ENCODE results near the gene PLAAT5. TPM values are rescaled to one million over a fixed set of nuclear protein-coding genes. Genes with fewer than 3 reads are reported as not detected.

PLAAT5 gene
- total RNA-seq, 1 donor from 2014 or later, result 3.6 TPM

- H3K4me3 ChIP-seq, result no peak overlapping the region
- DNase-seq (no peak), ATAC-seq (no peak)
- no peak overlapping the region for H3K27ac ChIP-seq
- intact Hi-C loops (cut with DNase I), result loop anchor here (10.0 kb wide), 1 partner anchor 246 kb away; no protein-coding TSS in a partner anchor
- TF ChIP-seq CTCF (IDR thresholded peaks at IDR 0.05), result no peak
- no peaks in the 10 kb centered on the region for H3K36me3 ChIP-seq
- peaks cover 11% of the 10 kb centered on the region for H3K4me1 ChIP-seq
- H3K9me3 ChIP-seq, result no peaks in the 10 kb centered on the region
- no peaks in the 10 kb centered on the region for H3K27me3 ChIP-seq
Measured at GRCh38 chr11:63488789-63489188, 2.2 kb downstream of the PLAAT5 start.

GRCh38 chr11:63485777-63486176 lies 5.2 kb downstream of the PLAAT5 start:
- Histone ChIP-seq H3K36me3 (no peaks in the 10 kb centered on the region), H3K9me3 (no peaks in the 10 kb centered on the region), H3K27ac (no peak overlapping the region), H3K4me1 (no peaks in the 10 kb centered on the region), H3K27me3 (no peaks in the 10 kb centered on the region), H3K4me3 (no peak overlapping the region)
- DNase-seq, result no peak
- no peak for TF ChIP-seq CTCF (IDR thresholded peaks at IDR 0.05)
- intact Hi-C loops (cut with DNase I), result loop anchor here (10.0 kb wide), 1 partner anchor 249 kb away; no protein-coding TSS in a partner anchor
- no peak for ATAC-seq

- Histone ChIP-seq H3K4me3 (no peak overlapping the region), H3K27me3 (no peaks in the 10 kb centered on the region), H3K4me1 (no peaks in the 10 kb centered on the region), H3K27ac (no peak overlapping the region), H3K9me3 (no peaks in the 10 kb centered on the region), H3K36me3 (no peaks in the 10 kb centered on the region)
- intact Hi-C loops (cut with DNase I), result loop anchor here (10.0 kb wide), 1 partner anchor 255 kb away; no protein-coding TSS in a partner anchor
- ATAC-seq (no peak), DNase-seq (no peak)
- TF ChIP-seq CTCF (IDR thresholded peaks at IDR 0.05), result no peak
Measured at GRCh38 chr11:63480039-63480438, 10.9 kb downstream of the PLAAT5 start.

GRCh38 chr11:63478896-63479295 lies 12.1 kb downstream of the PLAAT5 start:
- DNase-seq, result no peak
- peak; percentile 90 for TF ChIP-seq CTCF (IDR thresholded peaks at IDR 0.05)
- no peaks in the 10 kb centered on the region for H3K36me3 ChIP-seq
- H3K4me3 ChIP-seq, result no peak overlapping the region
- ATAC-seq, result peak; percentile 99
- H3K9me3 ChIP-seq, result no peaks in the 10 kb centered on the region
- no peaks in the 10 kb centered on the region for H3K27me3 ChIP-seq
- no peak overlapping the region for H3K27ac ChIP-seq
- intact Hi-C loops (cut with DNase I), result loop anchor here (10.0 kb wide), 1 partner anchor 156 kb away; no protein-coding TSS in a partner anchor
- H3K4me1 ChIP-seq, result no peaks in the 10 kb centered on the region

- Histone ChIP-seq H3K9me3 (no peaks in the 10 kb centered on the region), H3K27ac (no peak overlapping the region), H3K36me3 (no peaks in the 10 kb centered on the region), H3K4me1 (no peaks in the 10 kb centered on the region), H3K4me3 (no peak overlapping the region), H3K27me3 (no peaks in the 10 kb centered on the region)
- TF ChIP-seq CTCF (IDR thresholded peaks at IDR 0.05), result no peak
- DNase-seq (no peak), ATAC-seq (no peak)
- intact Hi-C loops (cut with DNase I), result loop anchor here (10.0 kb wide), 1 partner anchor 158 kb away; no protein-coding TSS in a partner anchor
Measured at GRCh38 chr11:63476618-63477017, 14.3 kb downstream of the PLAAT5 start.

- H3K4me1 ChIP-seq, result no peaks in the 10 kb centered on the region
- TF ChIP-seq CTCF (IDR thresholded peaks at IDR 0.05), result no peak
- ATAC-seq, result no peak
- H3K27me3 ChIP-seq, result no peaks in the 10 kb centered on the region
- H3K27ac ChIP-seq, result no peak overlapping the region
- H3K4me3 ChIP-seq, result no peak overlapping the region
- H3K9me3 ChIP-seq, result no peaks in the 10 kb centered on the region
- H3K36me3 ChIP-seq, result no peaks in the 10 kb centered on the region
- DNase-seq, result no peak
- intact Hi-C loops (cut with DNase I), result loop anchor here (10.0 kb wide), 1 partner anchor 162 kb away; no protein-coding TSS in a partner anchor
Measured at GRCh38 chr11:63472372-63472771, 18.6 kb downstream of the PLAAT5 start.
